Upper lobe of left lung (tissue), 4 donors: ENCODE data around the gene TTLL12.

Experiments
- EP300 ChIP-seq, 4 donors: sonication (generic); formaldehyde crosslinking; IDR thresholded peaks; one replicate each; pipeline ENCODE4 v1.5.1; 2017; ENCODE audit warnings: antibody characterized with exemption in 4 of 4, control low read depth in 2 of 4
- TF ChIP-seq, protein P1 (sequence below), 6 experiments: fragments of 450-650 bp in 4 of 6; fragments of 200-600 bp in 2 of 6; sonication (generic) in 2 of 6; IDR thresholded peaks; one replicate each; pipeline ENCODE4 v1.5.1; 2016 to 2019; ENCODE audit warnings: antibody characterized with exemption in 6 of 6

GRCh38 chr22:43211941-43212433 is 25.1 kb upstream of the TTLL12 start:
- TF ChIP-seq, protein P1, sequence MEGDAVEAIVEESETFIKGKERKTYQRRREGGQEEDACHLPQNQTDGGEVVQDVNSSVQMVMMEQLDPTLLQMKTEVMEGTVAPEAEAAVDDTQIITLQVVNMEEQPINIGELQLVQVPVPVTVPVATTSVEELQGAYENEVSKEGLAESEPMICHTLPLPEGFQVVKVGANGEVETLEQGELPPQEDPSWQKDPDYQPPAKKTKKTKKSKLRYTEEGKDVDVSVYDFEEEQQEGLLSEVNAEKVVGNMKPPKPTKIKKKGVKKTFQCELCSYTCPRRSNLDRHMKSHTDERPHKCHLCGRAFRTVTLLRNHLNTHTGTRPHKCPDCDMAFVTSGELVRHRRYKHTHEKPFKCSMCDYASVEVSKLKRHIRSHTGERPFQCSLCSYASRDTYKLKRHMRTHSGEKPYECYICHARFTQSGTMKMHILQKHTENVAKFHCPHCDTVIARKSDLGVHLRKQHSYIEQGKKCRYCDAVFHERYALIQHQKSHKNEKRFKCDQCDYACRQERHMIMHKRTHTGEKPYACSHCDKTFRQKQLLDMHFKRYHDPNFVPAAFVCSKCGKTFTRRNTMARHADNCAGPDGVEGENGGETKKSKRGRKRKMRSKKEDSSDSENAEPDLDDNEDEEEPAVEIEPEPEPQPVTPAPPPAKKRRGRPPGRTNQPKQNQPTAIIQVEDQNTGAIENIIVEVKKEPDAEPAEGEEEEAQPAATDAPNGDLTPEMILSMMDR (IDR thresholded peaks at IDR 0.05): no peak
- no peak for TF ChIP-seq EP300 (IDR thresholded peaks at IDR 0.05)
